Hematopoietic multipotent progenitor cell treated with erythropoietin and hydrocortisone succinate and interleukin-3 and kit ligand, for 4 days (in vitro differentiated cells): ENCODE data around the gene PTP4A2.

Experiments used
- DNase-seq: peaks from one replicate; pipeline ENCODE4 v3.0.0-alpha.2; 2015

PTP4A2 gene

GRCh38 chr1:31938184-31938975 is at the start of gene PTP4A2:
Gene PTP4A2 (minus strand): TSS chr1:31938368. CDS start chr1:31919065, 19,303 bp downstream.
- peak; percentile 98 for DNase-seq

GRCh38 chr1:31987135-31987619 is 49.0 kb upstream of the PTP4A2 start:
- no peak for DNase-seq

GRCh38 chr1:31985430-31985829 is 47.3 kb upstream of the PTP4A2 start:
- DNase-seq = peak; percentile 21

- DNase-seq = peak; percentile 29
Observed at GRCh38 chr1:31984419-31985347, 46.5 kb upstream of the PTP4A2 start.

- DNase-seq = peak; percentile 37
Observed at GRCh38 chr1:31981972-31982371, 43.8 kb upstream of the PTP4A2 start.

- no peak for DNase-seq
Observed at GRCh38 chr1:31981456-31981839, 43.3 kb upstream of the PTP4A2 start.

- no peak for DNase-seq
Observed at GRCh38 chr1:31980835-31981455, 42.8 kb upstream of the PTP4A2 start.

GRCh38 chr1:31978843-31979400 is 40.8 kb upstream of the PTP4A2 start:
- DNase-seq = no peak

- DNase-seq = peak; percentile 59
Observed at GRCh38 chr1:31977385-31978131, 39.4 kb upstream of the PTP4A2 start.

GRCh38 chr1:31976401-31976800 is 38.2 kb upstream of the PTP4A2 start:
- no peak for DNase-seq

- no peak for DNase-seq
Observed at GRCh38 chr1:31970873-31971272, 32.7 kb upstream of the PTP4A2 start.

GRCh38 chr1:31961536-31961935 is 23.4 kb upstream of the PTP4A2 start:
- no peak for DNase-seq

- no peak for DNase-seq
Observed at GRCh38 chr1:31959521-31960340, 21.6 kb upstream of the PTP4A2 start.

- peak; percentile 92 for DNase-seq
Observed at GRCh38 chr1:31957701-31958674, 19.8 kb upstream of the PTP4A2 start.

GRCh38 chr1:31955917-31956736 is 18.0 kb upstream of the PTP4A2 start:
- peak; percentile 97 for DNase-seq

GRCh38 chr1:31954607-31955283 is 16.6 kb upstream of the PTP4A2 start:
- peak; percentile 52 for DNase-seq

- DNase-seq = no peak
Observed at GRCh38 chr1:31952825-31953220, 14.7 kb upstream of the PTP4A2 start.

GRCh38 chr1:31951276-31951675 is 13.1 kb upstream of the PTP4A2 start:
- DNase-seq = no peak
